Measurements from ENCODE around the gene OSBPL5.

GRCh38 chr11:3126207-3126865, 38.8 kb downstream of the OSBPL5 start:
- no peak for TF ChIP-seq CTCF (IDR thresholded peaks at IDR 0.05)
- TF ChIP-seq POLR2A (IDR thresholded peaks at IDR 0.05): peak; percentile 70
